H54 (cell line): ENCODE measurements around the gene DNASE1.

ENCODE experiments used
- DNase-seq: peaks from one replicate; pipeline ENCODE4 v3.0.0; 2011; ENCODE audit warnings: low spot score, mixed read lengths; ENCODE audit not compliant: insufficient read length
- FAIRE-seq: peaks from 3 replicates; lab custom pipeline; 2011; peaks lifted over from hg19 to GRCh38; lab: Jason Lieb, UNC
- POLR2A ChIP-seq: IDR thresholded peaks from 2 replicates; pipeline ENCODE4 v1.6.1; 2011; ENCODE audit warnings: low read depth, mild to moderate bottlenecking, low read length

DNASE1 gene

DNA sequence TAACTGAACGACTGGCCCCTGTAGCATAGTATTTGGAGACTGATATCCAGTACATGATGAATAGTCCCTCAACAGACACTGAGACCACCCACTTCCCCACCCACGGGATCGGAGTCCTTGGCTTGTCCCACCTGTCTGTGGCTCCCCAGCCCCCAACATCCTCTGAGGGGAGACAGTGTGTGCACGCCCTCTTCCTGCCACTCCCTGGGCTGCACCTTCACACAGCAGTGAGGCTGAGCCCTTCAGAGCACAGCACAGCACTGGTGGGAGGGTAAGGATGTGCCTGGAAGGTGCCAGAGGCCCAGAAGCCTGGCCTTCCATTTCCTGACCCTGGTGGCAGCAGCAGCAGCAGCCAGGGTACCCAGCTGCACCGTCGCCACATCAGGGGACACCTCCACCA, 11.0 kb downstream of the DNASE1 start:
- DNase-seq, result no peak
- FAIRE-seq, result no peak
- TF ChIP-seq POLR2A, result no peak

GRCh38 chr16:3668626-3669025, 14.1 kb downstream of the DNASE1 start:
- TF ChIP-seq POLR2A, result no peak
- DNase-seq (no peak), FAIRE-seq (no peak)

- FAIRE-seq, result no peak
- DNase-seq, result no peak
- no peak for TF ChIP-seq POLR2A
Measured at GRCh38 chr16:3669082-3669481, 14.6 kb downstream of the DNASE1 start.

- FAIRE-seq, result no peak
- DNase-seq, result no peak
- TF ChIP-seq POLR2A, result no peak
Measured at GRCh38 chr16:3670711-3671110, 16.2 kb downstream of the DNASE1 start.

GRCh38 chr16:3671424-3671823, 16.9 kb downstream of the DNASE1 start:
- TF ChIP-seq POLR2A, result no peak
- DNase-seq (no peak), FAIRE-seq (no peak)

DNA sequence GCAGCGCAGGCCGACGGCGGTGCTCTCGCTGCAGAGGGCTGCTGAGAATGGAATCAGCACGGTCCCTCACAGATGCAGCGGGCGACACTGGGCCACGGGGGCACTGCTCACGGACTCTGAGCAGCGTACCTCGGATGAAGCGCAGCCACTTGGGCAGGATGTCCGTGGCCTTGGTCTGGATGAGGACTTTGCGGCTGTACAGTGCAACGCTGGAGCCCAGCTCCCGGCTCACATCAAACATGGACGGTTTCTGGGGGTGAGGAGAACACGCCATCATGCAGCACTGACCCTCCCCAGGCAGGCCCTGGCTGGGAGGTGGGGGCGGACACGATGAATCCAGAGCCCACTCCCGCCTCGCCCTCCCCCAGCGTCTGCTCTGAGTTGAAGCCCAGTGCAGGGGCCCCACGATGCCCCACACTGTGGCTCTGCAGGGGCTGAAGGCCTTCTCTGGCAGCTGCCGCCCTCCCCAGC, 18.1 kb downstream of the DNASE1 start:
- no peak for TF ChIP-seq POLR2A
- DNase-seq (no peak), FAIRE-seq (no peak)

GRCh38 chr16:3673201-3673600, 18.7 kb downstream of the DNASE1 start:
- no peak for TF ChIP-seq POLR2A
- DNase-seq (no peak), FAIRE-seq (no peak)

DNA sequence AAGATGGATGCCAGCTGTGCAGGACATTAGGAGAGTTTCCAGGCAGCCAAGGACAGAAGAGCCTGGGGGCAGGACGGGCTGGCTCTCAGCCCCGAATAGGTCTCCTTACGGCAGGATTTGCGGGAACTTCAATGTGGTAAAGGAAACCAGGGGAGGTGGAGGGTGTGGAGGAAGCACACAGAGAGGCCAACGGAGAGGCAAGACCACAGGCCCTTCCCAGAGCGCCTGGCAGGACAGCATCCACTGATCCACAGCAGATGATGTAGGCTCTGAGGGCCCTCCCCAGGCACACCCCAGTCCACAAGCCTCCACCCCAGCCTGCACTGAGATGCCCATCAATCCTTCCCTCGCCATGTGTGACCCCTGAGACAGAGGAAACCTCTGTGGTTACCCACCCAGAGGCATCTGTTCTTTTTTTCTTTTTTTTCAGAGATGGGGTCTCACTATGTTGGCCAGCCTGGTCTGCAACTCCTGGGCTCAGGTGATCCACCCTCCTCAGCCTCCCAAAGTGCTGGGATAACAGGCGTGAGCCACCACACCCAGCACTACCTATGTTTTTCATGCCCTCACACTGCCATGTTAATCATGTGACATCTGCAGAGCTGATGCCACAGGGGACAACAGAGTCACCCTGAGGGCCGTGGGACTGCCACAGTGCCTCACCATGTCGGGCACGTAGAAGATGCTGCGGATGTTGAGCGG, 19.3 kb downstream of the DNASE1 start:
- no peak for FAIRE-seq
- DNase-seq, result no peak
- TF ChIP-seq POLR2A, result no peak

GRCh38 chr16:3674513-3675295, 20.2 kb downstream of the DNASE1 start:
- no peak for DNase-seq
- FAIRE-seq, result no peak
- no peak for TF ChIP-seq POLR2A

DNA sequence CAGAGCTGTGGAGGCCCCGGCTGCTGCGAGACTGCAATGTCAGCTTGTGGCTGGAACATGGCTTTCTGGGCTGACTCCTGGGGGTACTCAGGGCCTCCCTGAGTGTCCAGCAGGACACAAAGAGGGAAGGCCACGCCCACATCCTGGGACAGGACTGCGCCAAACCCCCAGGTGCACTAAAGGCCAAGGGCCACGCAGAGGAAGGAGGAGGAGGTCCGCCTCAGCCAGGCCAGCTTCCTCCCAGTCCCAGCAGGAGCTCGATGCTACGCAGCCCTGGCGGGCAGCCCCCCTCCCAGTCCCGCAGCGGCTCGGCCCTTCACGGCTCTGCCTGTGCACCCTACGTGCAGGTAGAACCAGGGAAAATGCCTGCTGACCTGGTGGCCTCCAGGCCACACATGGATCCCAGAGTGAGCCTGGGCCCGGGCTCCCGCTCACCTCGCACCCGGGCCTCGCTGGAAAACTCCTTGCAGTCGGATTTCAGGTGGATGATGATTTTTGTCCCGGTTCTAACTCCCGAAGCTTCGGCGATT, 21.2 kb downstream of the DNASE1 start:
- DNase-seq, result no peak
- TF ChIP-seq POLR2A, result no peak
- FAIRE-seq, result no peak

DNA sequence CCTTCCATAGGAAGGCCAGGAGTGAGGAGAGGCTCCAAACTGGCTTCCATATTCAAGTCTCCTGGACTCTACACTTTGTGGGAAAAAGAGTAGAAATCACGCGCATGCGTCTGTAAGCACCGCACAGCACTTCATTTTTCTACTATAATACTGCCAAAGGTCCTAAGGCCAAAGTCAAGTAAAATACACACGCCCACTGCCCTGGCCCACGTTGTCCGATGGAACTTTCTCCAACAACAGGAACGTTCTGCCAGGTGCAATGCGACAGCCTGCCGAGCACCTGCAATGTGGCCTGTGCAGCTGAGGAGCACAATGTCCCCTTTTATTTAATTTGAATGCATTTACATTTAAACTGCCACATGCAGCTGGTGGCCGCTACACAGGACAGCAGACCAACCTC, 23.5 kb downstream of the DNASE1 start:
- no peak for FAIRE-seq
- no peak for TF ChIP-seq POLR2A
- DNase-seq, result no peak

DNA sequence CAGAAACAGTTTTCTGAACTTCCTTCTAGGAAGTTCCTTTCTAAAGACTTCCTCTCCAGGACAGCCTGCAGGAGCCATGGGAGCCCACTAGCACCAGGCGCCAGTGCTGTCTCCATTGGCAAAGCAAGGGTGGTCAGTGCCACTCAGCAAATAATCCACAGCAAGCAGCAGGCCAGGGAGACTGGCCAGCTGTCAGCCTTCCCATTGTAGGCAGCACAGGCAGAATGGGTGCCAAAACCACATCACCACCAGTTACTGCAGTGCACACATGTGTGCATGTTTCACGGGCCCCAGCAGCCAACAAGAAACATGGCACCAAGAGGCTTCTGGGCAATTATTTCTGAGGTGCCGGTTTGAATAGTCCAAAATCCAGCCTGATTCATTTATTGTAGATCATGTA, 26.7 kb downstream of the DNASE1 start:
- no peak for DNase-seq
- FAIRE-seq, result no peak
- no peak for TF ChIP-seq POLR2A

DNA sequence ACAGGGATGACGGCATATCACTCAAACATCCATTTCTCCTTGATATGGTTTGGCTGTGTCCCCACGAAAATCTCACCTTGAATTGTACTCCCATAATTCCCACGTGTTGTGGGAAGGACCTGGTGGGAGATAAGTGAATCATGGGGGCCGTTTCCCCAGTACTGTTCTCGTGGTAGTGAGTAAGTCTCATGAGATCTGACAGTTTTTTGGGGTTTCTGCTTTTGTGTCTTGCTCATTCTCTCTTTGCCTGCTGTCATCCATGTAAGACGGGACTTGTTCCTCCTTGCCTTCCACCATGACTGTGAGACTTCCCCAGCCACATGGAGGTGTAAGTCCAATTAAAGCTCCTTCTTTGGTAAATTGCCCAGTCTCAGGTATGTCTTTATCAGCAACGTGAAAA, 32.5 kb downstream of the DNASE1 start:
- no peak for DNase-seq
- FAIRE-seq, result no peak
- no peak for TF ChIP-seq POLR2A

- no peak for FAIRE-seq
- DNase-seq, result no peak
- TF ChIP-seq POLR2A, result no peak
Measured at GRCh38 chr16:3687792-3688191, 33.3 kb downstream of the DNASE1 start.
